ENCODE data around the gene ARHGAP25. TPM values are rescaled to one million over a fixed set of nuclear protein-coding genes. Genes with fewer than 3 reads are reported as not detected.

The ARHGAP25 gene
- polyA plus RNA-seq, 3 donors, result 20.8 to 56.8 (median 36.3) TPM

DNA sequence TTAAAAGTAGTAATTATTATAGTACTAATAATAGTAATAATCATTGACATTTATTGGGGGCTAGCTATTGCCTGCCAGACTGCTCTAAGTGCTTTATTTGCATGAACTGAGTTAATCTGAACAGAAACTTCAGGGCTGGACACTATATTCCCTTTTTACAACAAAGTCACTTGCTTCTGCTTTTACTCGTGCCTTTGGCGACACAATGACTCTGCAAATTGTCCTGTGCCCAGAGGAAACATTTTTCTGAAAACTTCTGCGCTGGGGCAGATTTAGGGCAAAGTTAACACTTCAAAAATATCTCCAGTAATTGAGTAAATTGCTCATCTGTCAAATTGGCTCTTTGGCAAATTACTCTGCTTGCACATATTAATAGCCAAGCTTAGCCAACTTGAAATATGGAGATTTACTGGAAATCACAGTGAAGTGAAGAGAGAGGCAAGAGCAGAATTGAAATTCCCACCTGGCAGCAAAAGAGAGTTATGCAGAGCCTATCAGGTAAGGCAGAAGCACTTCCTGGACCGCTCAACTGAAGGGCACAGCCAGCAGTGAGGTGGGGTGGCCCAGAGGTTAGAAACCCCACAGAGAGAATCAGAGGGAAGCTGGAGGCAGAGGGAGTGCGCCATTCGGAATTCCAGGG is 100.2 kb downstream of the ARHGAP25 start:
- Mint-ChIP-seq H3K27ac (peak overlapping the region; percentile 99 to 100 (median 99)), H3K4me1 (peaks cover 76% of the 10 kb centered on the region), H3K36me3 (peaks cover 0 to 6% of the 10 kb centered on the region in 2 donors), H3K27me3 (ENCODE audit: low read depth in 3 of 3) (no peaks in the 10 kb centered on the region), H3K9me3 (peaks cover 0 to 6% (median 0%) of the 10 kb centered on the region in 7 donors), H3K4me3 (peak overlapping the region; percentile 62 to 83)
- intact Hi-C loops (cut with micrococcal nuclease), result loop anchor here (5.0 kb wide), 7 partner anchors 38 to 368 kb away; partner anchors contain the start of genes APLF (in 1 of the 2) and FBXO48 (in 1 of the 2)
- no peaks in the 10 kb centered on the region for H4K20me1 ChIP-seq (ENCODE audit: insufficient read depth, low read length)
- peaks cover 75 to 81% of the 10 kb centered on the region in 2 donors for H3K4me1 ChIP-seq (ENCODE audit: control insufficient read depth in 1 of 2, insufficient read depth in 2 of 2, low read length in 2 of 2)
- 0% methylated on average over 2 of the region's 6 CpGs for WGBS (ENCODE audit: insufficient coverage)
- peak overlapping the region in 1 of 3 experiments; percentile 60 for H3K4me3 ChIP-seq (replicated peaks in 1 of 3; ENCODE audit: low read depth in 2 of 3, low read length in 3 of 3)
- peak; percentile 66 to 84 (median 84) for DNase-seq
- no peak overlapping the region for H2AFZ ChIP-seq (ENCODE audit: insufficient read depth, low read depth, low read length, poor library complexity, severe bottlenecking)
- no peaks in the 10 kb centered on the region for H3K36me3 ChIP-seq (replicated peaks in 1 of 2; ENCODE audit: control insufficient read depth in 1 of 2, insufficient read depth in 2 of 2, low read length in 2 of 2)
- H3K27ac ChIP-seq (ENCODE audit: low read depth in 1 of 2, low read length in 2 of 2), result peak overlapping the region; percentile 98 to 99
- H3K9me3 ChIP-seq (replicated peaks in 1 of 2; ENCODE audit: control insufficient read depth in 1 of 2, insufficient read depth in 1 of 2, low read length in 2 of 2), result peaks cover 0 to 3% of the 10 kb centered on the region in 2 donors
- peak overlapping the region; percentile 57 for H3K9ac ChIP-seq (ENCODE audit: insufficient read depth, low read length, poor library complexity, severe bottlenecking)
- H3K79me2 ChIP-seq (ENCODE audit: insufficient read depth, low read length), result no peaks in the 10 kb centered on the region
- TF ChIP-seq, protein P1, sequence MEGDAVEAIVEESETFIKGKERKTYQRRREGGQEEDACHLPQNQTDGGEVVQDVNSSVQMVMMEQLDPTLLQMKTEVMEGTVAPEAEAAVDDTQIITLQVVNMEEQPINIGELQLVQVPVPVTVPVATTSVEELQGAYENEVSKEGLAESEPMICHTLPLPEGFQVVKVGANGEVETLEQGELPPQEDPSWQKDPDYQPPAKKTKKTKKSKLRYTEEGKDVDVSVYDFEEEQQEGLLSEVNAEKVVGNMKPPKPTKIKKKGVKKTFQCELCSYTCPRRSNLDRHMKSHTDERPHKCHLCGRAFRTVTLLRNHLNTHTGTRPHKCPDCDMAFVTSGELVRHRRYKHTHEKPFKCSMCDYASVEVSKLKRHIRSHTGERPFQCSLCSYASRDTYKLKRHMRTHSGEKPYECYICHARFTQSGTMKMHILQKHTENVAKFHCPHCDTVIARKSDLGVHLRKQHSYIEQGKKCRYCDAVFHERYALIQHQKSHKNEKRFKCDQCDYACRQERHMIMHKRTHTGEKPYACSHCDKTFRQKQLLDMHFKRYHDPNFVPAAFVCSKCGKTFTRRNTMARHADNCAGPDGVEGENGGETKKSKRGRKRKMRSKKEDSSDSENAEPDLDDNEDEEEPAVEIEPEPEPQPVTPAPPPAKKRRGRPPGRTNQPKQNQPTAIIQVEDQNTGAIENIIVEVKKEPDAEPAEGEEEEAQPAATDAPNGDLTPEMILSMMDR (IDR thresholded peaks at IDR 0.05), result no peak
- H3K4me2 ChIP-seq (replicated peaks; ENCODE audit: extremely low read depth, low read length, poor library complexity, severe bottlenecking), result peak overlapping the region; percentile 55
- no peaks in the 10 kb centered on the region for H3K27me3 ChIP-seq (ENCODE audit: control insufficient read depth in 2 of 2, insufficient read depth in 2 of 2, low read length in 2 of 2)

DNA sequence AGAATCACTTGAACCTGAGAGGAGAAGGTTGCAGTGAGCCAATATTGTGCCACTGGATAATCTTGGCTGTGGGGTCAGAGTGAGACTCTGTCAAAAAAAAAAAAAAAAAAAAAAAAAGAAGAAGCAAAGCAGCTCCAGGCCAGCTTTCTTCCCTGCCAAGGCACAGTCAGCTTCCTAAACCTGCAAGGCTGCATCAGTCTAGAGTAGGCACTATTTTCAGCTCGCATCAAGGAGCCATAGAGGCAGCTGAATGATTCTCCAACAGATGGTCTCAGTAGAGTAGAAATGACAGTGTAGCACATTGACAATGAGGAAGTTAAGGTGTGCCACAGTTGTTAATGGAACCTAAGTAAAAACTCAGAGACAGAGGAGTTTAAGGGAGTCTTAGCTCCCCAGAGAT is 101.0 kb downstream of the ARHGAP25 start:
- H3K9ac ChIP-seq (ENCODE audit: insufficient read depth, low read length, poor library complexity, severe bottlenecking), result peak overlapping the region; percentile 57
- H3K4me1 Mint-ChIP-seq, result peaks cover 68% of the 10 kb centered on the region
- DNase-seq, result peak; percentile 57 to 77 (median 69)

More for the DNA sequence above, 101.0 kb downstream of the ARHGAP25 start:
- Mint-ChIP-seq H3K27me3 (ENCODE audit: low read depth in 3 of 3) (no peaks in the 10 kb centered on the region), H3K36me3 (peaks cover 0 to 5% of the 10 kb centered on the region in 2 donors), H3K27ac (peak overlapping the region; percentile 99 to 100 (median 99)), H3K9me3 (peaks cover 0 to 6% (median 0%) of the 10 kb centered on the region in 7 donors), H3K4me3 (peak overlapping the region in 1 of 2 donors; percentile 83)
- H3K4me3 ChIP-seq (replicated peaks in 1 of 3; ENCODE audit: low read depth in 2 of 3, low read length in 3 of 3), result peak overlapping the region in 1 of 3 experiments; percentile 60
- intact Hi-C loops (cut with micrococcal nuclease), result loop anchor here (5.0 kb wide), 4 partner anchors 72 to 92 kb away; no protein-coding TSS in a partner anchor
- TF ChIP-seq, protein P1 (IDR thresholded peaks at IDR 0.05), result no peak
- peaks cover 0 to 3% of the 10 kb centered on the region in 2 donors for H3K9me3 ChIP-seq (replicated peaks in 1 of 2; ENCODE audit: control insufficient read depth in 1 of 2, insufficient read depth in 1 of 2, low read length in 2 of 2)
- WGBS (ENCODE audit: insufficient coverage), result no CpG with 5 or more reads among the region's 1 CpG
- H3K4me2 ChIP-seq (replicated peaks; ENCODE audit: extremely low read depth, low read length, poor library complexity, severe bottlenecking), result peak overlapping the region; percentile 55
- peak overlapping the region; percentile 98 to 99 for H3K27ac ChIP-seq (ENCODE audit: low read depth in 1 of 2, low read length in 2 of 2)
- no peaks in the 10 kb centered on the region for H3K36me3 ChIP-seq (replicated peaks in 1 of 2; ENCODE audit: control insufficient read depth in 1 of 2, insufficient read depth in 2 of 2, low read length in 2 of 2)
- no peaks in the 10 kb centered on the region for H3K27me3 ChIP-seq (ENCODE audit: control insufficient read depth in 2 of 2, insufficient read depth in 2 of 2, low read length in 2 of 2)
- H3K79me2 ChIP-seq (ENCODE audit: insufficient read depth, low read length), result no peaks in the 10 kb centered on the region
- H3K4me1 ChIP-seq (ENCODE audit: control insufficient read depth in 1 of 2, insufficient read depth in 2 of 2, low read length in 2 of 2), result peaks cover 68 to 74% of the 10 kb centered on the region in 2 donors
- no peaks in the 10 kb centered on the region for H4K20me1 ChIP-seq (ENCODE audit: insufficient read depth, low read length)
- no peak overlapping the region for H2AFZ ChIP-seq (ENCODE audit: insufficient read depth, low read depth, low read length, poor library complexity, severe bottlenecking)

All from CD14-positive monocyte (primary cell).